Neural progenitor cell (in vitro differentiated cells): ENCODE measurements around the gene PDSS1. TPM values are rescaled to one million over a fixed set of nuclear protein-coding genes. Genes with fewer than 3 reads are reported as not detected.
A peak's percentile ranks its signal among the peaks of the same experiment; 100 is the strongest.
"Not testable (repeated sequence)": the region's sequence is repeated elsewhere in the genome, so short reads cannot be mapped to it uniquely, and the experiment has no call there.

Experiments used
- DNase-seq: peaks from one replicate; pipeline ENCODE4 v3.0.0-alpha.2; 2016; ENCODE audit warnings: low spot score
- H2AFZ ChIP-seq: fragments of 200-600 bp; sonication (generic); replicated peaks from 2 replicates; pipeline ENCODE4 v1.6.1; 2016; ENCODE audit warnings: antibody characterized with exemption
- H3F3A ChIP-seq: fragments of 200-600 bp; sonication (generic); 2 replicates; pipeline ENCODE4 v1.6.1; 2016; ENCODE audit warnings: antibody characterized with exemption, low read depth
- H3K27ac ChIP-seq: fragments of 200-600 bp; sonication (generic); 2 replicates; pipeline ENCODE4 v1.5.1; 2016; ENCODE audit warnings: mild to moderate bottlenecking
- H3K27me3 ChIP-seq: fragments of 200-600 bp; sonication (generic); 2 replicates; pipeline ENCODE4 v1.6.1; 2016; ENCODE audit warnings: mild to moderate bottlenecking, moderate library complexity
- H3K36me3 ChIP-seq: fragments of 200-600 bp; sonication (generic); 2 replicates; pipeline ENCODE4 v1.5.1; 2016
- H3K4me1 ChIP-seq: fragments of 200-600 bp; sonication (generic); 2 replicates; pipeline ENCODE4 v1.6.1; 2016; ENCODE audit warnings: mixed run types
- H3K4me2 ChIP-seq: fragments of 200-600 bp; sonication (generic); 2 replicates; pipeline ENCODE4 v1.6.1; 2016
- H3K4me3 ChIP-seq: fragments of 200-600 bp; sonication (generic); 2 replicates; pipeline ENCODE4 v1.5.1; 2016
- H3K79me2 ChIP-seq: fragments of 200-600 bp; sonication (generic); 2 replicates; pipeline ENCODE4 v1.6.1; 2016; ENCODE audit warnings: low read depth
- H3K9ac ChIP-seq: fragments of 200-600 bp; sonication (generic); 2 replicates; pipeline ENCODE4 v1.6.1; 2016
- H3K9me3 ChIP-seq: fragments of 200-600 bp; sonication (generic); 2 replicates; pipeline ENCODE4 v1.5.1; 2016; ENCODE audit warnings: low read depth
- H4K20me1 ChIP-seq: fragments of 200-600 bp; sonication (generic); 2 replicates; pipeline ENCODE4 v1.6.1; 2016; ENCODE audit warnings: low read depth
- H3K27ac Mint-ChIP-seq: 3 replicates; pipeline ENCODE4 v1.8.0; 2021; ENCODE audit warnings: mixed read lengths
- H3K27me3 Mint-ChIP-seq: 2 replicates; pipeline ENCODE4 v1.8.0; 2022; ENCODE audit warnings: low read depth, mild to moderate bottlenecking, inconsistent platforms, moderate library complexity, mixed read lengths; ENCODE audit not compliant: insufficient read depth
- H3K36me3 Mint-ChIP-seq: 3 replicates; pipeline ENCODE4 v1.8.0; 2021; ENCODE audit warnings: mixed read lengths
- H3K4me1 Mint-ChIP-seq: 3 replicates; pipeline ENCODE4 v1.8.0; 2021; ENCODE audit warnings: mixed read lengths
- H3K4me3 Mint-ChIP-seq: 3 replicates; pipeline ENCODE4 v1.8.0; 2021; ENCODE audit warnings: mild to moderate bottlenecking, moderate library complexity, mixed read lengths
- H3K9me3 Mint-ChIP-seq: 3 replicates; pipeline ENCODE4 v1.8.0; 2020; ENCODE audit warnings: mixed read lengths
- CTCF ChIP-seq: fragments of 200-600 bp; sonication (generic); IDR thresholded peaks from 2 replicates; pipeline ENCODE4 v1.5.1; 2017; ENCODE audit warnings: antibody characterized with exemption, mild to moderate bottlenecking
- EZH2 ChIP-seq: fragments of 200-600 bp; sonication (generic); IDR thresholded peaks from 2 replicates; pipeline ENCODE4 v1.6.1; 2017; ENCODE audit warnings: antibody characterized with exemption, mild to moderate bottlenecking, moderate library complexity
- EZH2phosphoT487 ChIP-seq: fragments of 200-600 bp; sonication (generic); IDR thresholded peaks from 2 replicates; pipeline ENCODE4 v1.6.1; 2017; ENCODE audit warnings: antibody characterized with exemption
- total RNA-seq: library from RNA; depleted of rRNA; stranded (reverse); fragments of >200 nt; gene quantifications from 2 replicates; pipeline ENCODE4 v1.2.3, GENCODE V29; 2015; ENCODE audit warnings: low replicate concordance

The PDSS1 gene
- total RNA-seq, 1 donor from 2014 or later, result 17.2 TPM

DNA sequence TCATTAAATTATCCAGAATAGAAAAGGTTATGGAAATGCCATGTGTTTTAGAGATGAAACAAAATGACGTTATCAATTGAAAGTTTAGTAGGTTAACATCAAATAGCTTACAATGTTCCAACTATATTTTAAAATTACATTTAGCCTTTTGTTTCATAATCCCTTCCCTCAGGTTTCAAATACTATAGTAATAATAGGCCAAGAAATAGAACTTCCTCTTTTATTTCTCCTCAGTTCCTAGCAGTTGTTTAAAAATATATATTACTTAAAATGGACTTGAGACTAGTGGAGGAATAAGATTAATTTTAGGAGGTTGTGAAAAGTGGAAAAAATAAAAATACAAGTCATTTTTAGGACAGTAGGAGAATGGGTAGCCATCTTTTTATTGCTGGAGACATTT lies 16.4 kb upstream of the PDSS1 start:
- Histone ChIP-seq H3K9me3 (no peaks in the 10 kb centered on the region), H2AFZ (no peak overlapping the region), H3K4me2 (no peak overlapping the region), H3K4me3 (no peak overlapping the region), H3K79me2 (no peaks in the 10 kb centered on the region), H4K20me1 (no peaks in the 10 kb centered on the region), H3K9ac (no peak overlapping the region), H3K36me3 (no peaks in the 10 kb centered on the region), H3F3A (no peaks in the 10 kb centered on the region), H3K4me1 (no peaks in the 10 kb centered on the region), H3K27ac (no peak overlapping the region), H3K27me3 (no peaks in the 10 kb centered on the region)
- Mint-ChIP-seq H3K27ac (no peak overlapping the region), H3K27me3 (peaks cover 2% of the 10 kb centered on the region), H3K4me3 (no peak overlapping the region), H3K36me3 (no peaks in the 10 kb centered on the region), H3K9me3 (no peaks in the 10 kb centered on the region), H3K4me1 (no peaks in the 10 kb centered on the region)
- no peak for DNase-seq
- TF ChIP-seq EZH2phosphoT487, result no peak
- no peak for TF ChIP-seq CTCF
- no peak for TF ChIP-seq EZH2

- H3K9me3 Mint-ChIP-seq, H2AFZ ChIP-seq, H3K4me1 Mint-ChIP-seq: not testable (repeated sequence)
Observed at GRCh38 chr10:26681971-26682370, 15.5 kb upstream of the PDSS1 start.

DNA sequence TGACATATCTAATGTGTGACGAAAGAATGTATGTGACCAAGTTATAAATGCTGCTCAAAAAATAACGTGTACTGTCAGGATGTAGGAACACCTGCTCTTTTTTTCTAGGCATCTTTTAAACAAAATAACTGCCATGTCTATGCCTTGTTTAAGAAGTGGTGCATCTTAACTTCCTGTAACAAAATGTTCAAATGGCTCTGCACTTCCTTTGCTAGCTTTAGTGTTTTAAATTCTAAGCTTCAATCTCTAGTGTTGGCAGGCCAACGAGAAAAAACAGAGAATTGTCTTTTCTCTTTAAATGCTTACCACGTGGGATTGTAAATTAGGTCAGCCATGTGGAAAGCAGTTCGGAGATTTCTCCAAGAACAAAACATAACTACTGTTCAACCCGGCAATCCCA lies 14.6 kb upstream of the PDSS1 start:
- no peak overlapping the region for H3K9ac ChIP-seq
- H3K4me1 Mint-ChIP-seq, result no peaks in the 10 kb centered on the region
- H3K4me3 Mint-ChIP-seq, result no peak overlapping the region
- H3K27ac Mint-ChIP-seq, result no peak overlapping the region
- no peaks in the 10 kb centered on the region for H3K36me3 Mint-ChIP-seq
- no peak overlapping the region for H2AFZ ChIP-seq
- no peak for DNase-seq
- H3K27ac ChIP-seq, result no peak overlapping the region
- no peak overlapping the region for H3K4me3 ChIP-seq
- no peaks in the 10 kb centered on the region for H3K36me3 ChIP-seq
- TF ChIP-seq EZH2 (no peak), CTCF (no peak), EZH2phosphoT487 (no peak)
- H3K79me2 ChIP-seq, result no peaks in the 10 kb centered on the region
- no peaks in the 10 kb centered on the region for H3K9me3 Mint-ChIP-seq
- no peaks in the 10 kb centered on the region for H3K4me1 ChIP-seq
- no peaks in the 10 kb centered on the region for H3F3A ChIP-seq
- H3K9me3 ChIP-seq, result no peaks in the 10 kb centered on the region
- peaks cover 2% of the 10 kb centered on the region for H3K27me3 Mint-ChIP-seq
- no peaks in the 10 kb centered on the region for H3K27me3 ChIP-seq
- H4K20me1 ChIP-seq, result no peaks in the 10 kb centered on the region
- H3K4me2 ChIP-seq, result no peak overlapping the region

More at GRCh38 chr10:26681971-26682370, 15.5 kb upstream of the PDSS1 start:
- H3K27ac Mint-ChIP-seq, H3K9ac ChIP-seq, H3K79me2 ChIP-seq, H3K4me3 ChIP-seq, DNase-seq, H3K4me2 ChIP-seq, H3K9me3 ChIP-seq, H4K20me1 ChIP-seq, H3F3A ChIP-seq, H3K27me3 ChIP-seq, H3K27ac ChIP-seq, H3K27me3 Mint-ChIP-seq, H3K36me3 ChIP-seq, H3K4me1 ChIP-seq, H3K4me3 Mint-ChIP-seq, H3K36me3 Mint-ChIP-seq: not testable (repeated sequence)

DNA sequence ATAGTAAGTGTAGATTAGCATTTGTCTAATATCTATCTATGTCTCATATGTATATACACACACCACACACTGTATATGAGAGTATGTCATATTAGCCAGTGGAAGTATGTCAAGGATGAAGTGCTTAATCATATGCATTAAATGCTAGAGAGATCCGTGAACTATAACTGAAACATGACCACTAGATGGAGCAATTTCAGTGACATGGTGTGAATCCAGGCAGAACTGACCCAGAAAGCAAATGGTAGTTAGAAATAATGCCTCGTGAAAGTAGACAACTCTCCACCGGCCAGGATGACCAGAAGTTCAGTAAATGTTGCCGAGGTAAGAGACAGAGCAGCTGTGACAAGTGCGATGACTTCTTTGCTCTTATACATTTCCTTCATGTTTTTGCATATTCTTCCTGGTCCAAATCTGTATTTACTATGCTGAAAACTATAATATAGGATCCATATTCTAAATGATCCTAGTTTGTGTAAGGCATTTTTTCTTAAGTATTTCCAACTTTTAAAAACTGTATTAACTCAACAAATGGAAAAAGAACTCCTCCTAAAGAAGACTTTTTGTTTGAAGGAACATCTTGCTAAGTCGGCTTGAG lies 12.7 kb upstream of the PDSS1 start:
- H3K9me3 Mint-ChIP-seq, H3K4me2 ChIP-seq, H3K27ac Mint-ChIP-seq, H3F3A ChIP-seq, H3K4me3 Mint-ChIP-seq, H3K79me2 ChIP-seq, H3K36me3 Mint-ChIP-seq, H3K9me3 ChIP-seq, H3K36me3 ChIP-seq, H3K27ac ChIP-seq, H3K4me1 Mint-ChIP-seq, H3K4me1 ChIP-seq, H3K4me3 ChIP-seq, H4K20me1 ChIP-seq, H3K9ac ChIP-seq, H3K27me3 Mint-ChIP-seq, H3K27me3 ChIP-seq: not testable (repeated sequence)
- DNase-seq, result peak; percentile 22
- TF ChIP-seq CTCF, result peak; percentile 68
- peak overlapping the region; percentile 84 for H2AFZ ChIP-seq
